HCT116 (cell line): ENCODE measurements around the gene CD7. TPM values are rescaled to one million over a fixed set of nuclear protein-coding genes. Genes with fewer than 3 reads are reported as not detected.

Experiments used
- ATAC-seq: fragments of 200-7000 bp; cut with Tn5 transposase; 2 replicates; pipeline ENCODE4 v1.9.1; 2020; ENCODE audit warnings: mild to moderate bottlenecking, moderate library complexity
- BruUV-seq: library from RNA; stranded (reverse); fragments of 400-500 nt; replicated peaks from 2 replicates; lab custom pipeline; 2021; lab: Mats Ljungman, UMichigan
- CTCF ChIA-PET: fragments of 300-600 bp; sonication (Branson Sonifier 250); formaldehyde crosslinking; loops from one replicate; lab custom pipeline; 2021; ENCODE audit warnings: antibody characterized with exemption; lab: Charles Lee
- POLR2A ChIA-PET: fragments of 300-600, 350-600 bp; sonication (Branson Sonifier 250); formaldehyde crosslinking; loops from one replicate; lab custom pipeline; 2021; ENCODE audit warnings: antibody characterized with exemption; lab: Charles Lee
- RAD21 ChIA-PET, 2 experiments: fragments of 300-600 bp; sonication (Branson Sonifier 250); formaldehyde crosslinking; loops; one replicate each; lab custom pipeline; 2023; ENCODE audit warnings: low total read pairs in 2 of 2; ENCODE audit not compliant: uncharacterized antibody in 2 of 2, unreplicated experiment in 2 of 2, low non-redundant PET in 1 of 2; lab: Charles Lee
- DNase-seq: peaks from one replicate; pipeline ENCODE4 v3.0.0-alpha.2; 2010; ENCODE audit warnings: low read depth, low spot score
- H2AFZ ChIP-seq: fragments of 200-600 bp; shearing (Covaris generic), sonication (generic); 2 replicates; pipeline ENCODE4 v1.6.1; 2017; ENCODE audit warnings: low read depth, mixed run types, mixed read lengths, antibody characterized with exemption, low read length; ENCODE audit not compliant: poor library complexity, severe bottlenecking
- H3K27ac ChIP-seq: 2 replicates; pipeline ENCODE4 v1.5.1; 2012; ENCODE audit warnings: low read depth, low read length
- H3K27me3 ChIP-seq: fragments of 200-600 bp; sonication (generic); 2 replicates; pipeline ENCODE4 v1.6.1; 2016; ENCODE audit warnings: mixed run types, low read length, mixed read lengths; ENCODE audit not compliant: insufficient read depth
- H3K36me3 ChIP-seq, 2 experiments: fragments of 200-500 bp in 1 of 2; fragments of 200-600 bp in 1 of 2; sonication (Bioruptor generic) in 1 of 2; sonication (generic) in 1 of 2; 2 replicates each; pipeline versions ENCODE4 v1.5.1 to v1.6.1; 2014 to 2016; ENCODE audit warnings: low read length in 2 of 2, inconsistent platforms in 1 of 2, mixed read lengths in 1 of 2, mixed run types in 1 of 2; ENCODE audit not compliant: insufficient read depth in 2 of 2, control insufficient read depth in 1 of 2
- H3K4me1 ChIP-seq, 2 experiments: fragments of 200-600 bp in 1 of 2; sonication (generic) in 1 of 2; 2 replicates each; pipeline versions ENCODE4 v1.5.1 to v1.6.1; 2012 to 2017; ENCODE audit warnings: low read length in 2 of 2, inconsistent platforms in 1 of 2, mild to moderate bottlenecking in 1 of 2, mixed read lengths in 1 of 2, mixed run types in 1 of 2, moderate library complexity in 1 of 2; ENCODE audit not compliant: insufficient read depth in 2 of 2, control insufficient read depth in 1 of 2
- H3K4me2 ChIP-seq: fragments of 200-600 bp; sonication (generic); 2 replicates; pipeline ENCODE4 v1.6.1; 2017; ENCODE audit warnings: mixed run types, low read length, mixed read lengths
- H3K4me3 ChIP-seq, 2 experiments: fragments of 200-600 bp in 1 of 2; sonication (generic) in 1 of 2; replicated peaks in 1 of 2; 2 replicates each; pipeline ENCODE4 v1.5.1; 2011 to 2016; ENCODE audit warnings: low read length in 2 of 2, control low read depth in 1 of 2, low read depth in 1 of 2, mild to moderate bottlenecking in 1 of 2, mixed read lengths in 1 of 2, mixed run types in 1 of 2
- H3K79me2 ChIP-seq: fragments of 200-600 bp; sonication (generic); 2 replicates; pipeline ENCODE4 v1.6.1; 2017; ENCODE audit warnings: mild to moderate bottlenecking, mixed run types, low read length, moderate library complexity, mixed read lengths; ENCODE audit not compliant: insufficient read depth
- H3K9ac ChIP-seq: fragments of 200-600 bp; sonication (generic); 2 replicates; pipeline ENCODE4 v1.6.1; 2016; ENCODE audit warnings: low read length, mixed read lengths
- H3K9me2 ChIP-seq: fragments of 200-600 bp; sonication (generic), shearing (Covaris generic); 2 replicates; pipeline ENCODE4 v1.6.1; 2017; ENCODE audit warnings: mixed run types, mild to moderate bottlenecking, moderate library complexity; ENCODE audit not compliant: insufficient read depth
- H3K9me3 ChIP-seq, 2 experiments: fragments of 200-500 bp in 1 of 2; fragments of 200-600 bp in 1 of 2; sonication (Bioruptor generic) in 1 of 2; sonication (generic) in 1 of 2; 2 replicates each; pipeline ENCODE4 v1.6.1; 2014 to 2017; ENCODE audit warnings: low read length in 2 of 2, mixed read lengths in 2 of 2, inconsistent platforms in 1 of 2, low read depth in 1 of 2, mild to moderate bottlenecking in 1 of 2, mixed run types in 1 of 2, moderate library complexity in 1 of 2; ENCODE audit not compliant: control insufficient read depth in 1 of 2, insufficient read depth in 1 of 2
- H4K20me1 ChIP-seq: fragments of 200-600 bp; sonication (generic), shearing (Covaris generic); 2 replicates; pipeline ENCODE4 v1.6.1; 2017; ENCODE audit warnings: mixed run types, mild to moderate bottlenecking, moderate library complexity; ENCODE audit not compliant: insufficient read depth
- CEBPB ChIP-seq: IDR thresholded peaks from 2 replicates; pipeline ENCODE4 v1.6.1; 2012; ENCODE audit warnings: low read depth
- CTCF ChIP-seq, 3 experiments: fragments of 200-600 bp in 1 of 3; sonication (generic) in 1 of 3; IDR thresholded peaks in 2 of 3; conservative IDR thresholded peaks in 1 of 3; 2 replicates each; pipeline ENCODE4 v1.5.1; 2012 to 2017; ENCODE audit warnings: low read depth in 2 of 3, low read length in 2 of 3, antibody characterized with exemption in 1 of 3, borderline replicate concordance in 1 of 3, control low read depth in 1 of 3, mild to moderate bottlenecking in 1 of 3, mixed read lengths in 1 of 3, mixed run types in 1 of 3, moderate library complexity in 1 of 3; ENCODE audit not compliant: insufficient read depth in 1 of 3
- EGR1 ChIP-seq: IDR thresholded peaks from 2 replicates; pipeline ENCODE4 v1.6.1; 2012; ENCODE audit warnings: low read depth
- JUND ChIP-seq: IDR thresholded peaks from 2 replicates; pipeline ENCODE4 v1.6.1; 2012
- POLR2AphosphoS5 ChIP-seq: IDR thresholded peaks from 2 replicates; pipeline ENCODE4 v1.6.1; 2011; ENCODE audit warnings: mild to moderate bottlenecking, low read depth, low read length, moderate library complexity
- SP1 ChIP-seq: IDR thresholded peaks from 2 replicates; pipeline ENCODE4 v1.6.1; 2012; ENCODE audit warnings: low read depth
- SRF ChIP-seq: IDR thresholded peaks from 2 replicates; pipeline ENCODE4 v1.6.1; 2012; ENCODE audit warnings: low read depth
- YY1 ChIP-seq: IDR thresholded peaks from 2 replicates; pipeline ENCODE4 v1.6.1; 2011; ENCODE audit warnings: low read length, low read depth, moderate library complexity, mild to moderate bottlenecking; ENCODE audit not compliant: insufficient replicate concordance; ENCODE audit errors: extremely low read depth
- intact Hi-C: fragments of 100-400 bp; cut with micrococcal nuclease; formaldehyde crosslinking; loops from 2 replicates; pipeline ENCODE4 v1.10.0; 2022
- total RNA-seq: library from RNA; stranded (reverse); gene quantifications from one replicate; pipeline ENCODE4 v1.2.1, GENCODE V29; 2021; ENCODE audit not compliant: unreplicated experiment
- TF ChIP-seq, protein P1 (sequence below): IDR thresholded peaks from 2 replicates; pipeline ENCODE4 v1.6.1; 2012

Gene CD7
- total RNA-seq, 1 experiment from 2014 or later: 0.61 TPM

DNA sequence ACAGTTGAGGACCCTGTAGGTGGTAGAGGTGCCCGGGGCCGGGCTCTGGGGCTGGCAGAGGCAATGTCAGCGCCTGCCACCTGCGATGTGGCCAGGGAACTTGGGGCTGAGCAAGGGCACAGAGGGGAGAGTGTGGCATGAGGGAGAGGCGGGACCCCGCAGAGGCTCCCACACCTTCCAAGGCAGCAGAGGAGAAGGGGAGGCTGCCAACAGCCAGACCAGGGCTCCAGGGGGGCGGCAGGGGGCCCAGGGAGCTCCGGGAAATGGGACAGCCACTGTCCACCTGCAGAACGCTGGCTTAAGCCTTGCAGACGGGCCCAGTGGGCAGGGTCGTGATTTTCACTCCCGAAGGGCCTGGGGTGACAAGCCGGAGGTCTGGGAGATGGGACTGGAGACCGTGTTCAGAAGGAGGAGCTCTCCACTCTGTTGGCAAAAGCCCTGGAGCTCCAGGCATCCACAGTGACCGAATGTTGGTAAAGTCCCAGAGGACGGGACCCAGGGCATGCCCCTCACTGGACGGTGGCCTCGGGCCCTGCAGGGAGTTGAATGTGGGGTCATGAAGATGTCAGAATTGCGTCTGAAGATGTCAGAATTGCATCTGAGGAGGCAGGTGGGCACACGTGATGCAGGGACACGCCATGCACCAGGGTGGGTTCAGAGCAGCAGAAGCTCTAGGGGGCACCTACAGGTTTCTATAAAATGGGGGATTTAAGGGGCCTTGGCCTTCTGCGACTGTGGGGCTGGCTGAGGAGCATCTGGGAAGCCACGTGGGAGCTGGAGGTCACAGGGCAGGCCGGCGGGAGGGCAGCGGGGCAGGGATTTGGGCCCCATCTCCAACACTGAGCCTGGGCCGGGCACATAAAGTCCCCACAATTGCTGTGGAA is 18.6 kb downstream of the CD7 start:
- H3K9ac ChIP-seq: peak overlapping the region; percentile 69
- H3K4me1 ChIP-seq: peaks cover 31 to 67% of the 10 kb centered on the region in 2 experiments
- BruUV-seq: no TSS peak
- no peaks in the 10 kb centered on the region for H3K36me3 ChIP-seq
- CTCF ChIA-PET: interaction anchor here (0.6 to 1.6 kb wide), 4 partner anchors 11 to 35 kb away, joined by 3 to 4 read pairs (median 4); partner anchors contain the start of gene SECTM1
- RAD21 ChIA-PET: no interaction called here
- no peak overlapping the region for H2AFZ ChIP-seq
- no peaks in the 10 kb centered on the region for H3K27me3 ChIP-seq
- H3K4me2 ChIP-seq: peak overlapping the region; percentile 93
- peak overlapping the region; percentile 52 to 62 for H3K4me3 ChIP-seq
- ATAC-seq (no peak), DNase-seq (no peak)
- TF ChIP-seq SRF (no peak), CEBPB (no peak), EGR1 (no peak)
- no peaks in the 10 kb centered on the region for H3K79me2 ChIP-seq
- peak overlapping the region; percentile 89 for H3K27ac ChIP-seq
- H4K20me1 ChIP-seq: no peaks in the 10 kb centered on the region
- no peaks in the 10 kb centered on the region for H3K9me2 ChIP-seq
- POLR2A ChIA-PET: interaction anchor here (0.9 to 2.1 kb wide), 6 partner anchors 10 to 70 kb away, joined by 3 to 10 read pairs (median 4); partner anchors contain the start of gene SLC16A3
- no peaks in the 10 kb centered on the region for H3K9me3 ChIP-seq
- intact Hi-C loops: loop anchor here (10.0 kb wide), 1 partner anchor 264 kb away; the partner anchor contains the start of genes DCXR and RAC3

DNA sequence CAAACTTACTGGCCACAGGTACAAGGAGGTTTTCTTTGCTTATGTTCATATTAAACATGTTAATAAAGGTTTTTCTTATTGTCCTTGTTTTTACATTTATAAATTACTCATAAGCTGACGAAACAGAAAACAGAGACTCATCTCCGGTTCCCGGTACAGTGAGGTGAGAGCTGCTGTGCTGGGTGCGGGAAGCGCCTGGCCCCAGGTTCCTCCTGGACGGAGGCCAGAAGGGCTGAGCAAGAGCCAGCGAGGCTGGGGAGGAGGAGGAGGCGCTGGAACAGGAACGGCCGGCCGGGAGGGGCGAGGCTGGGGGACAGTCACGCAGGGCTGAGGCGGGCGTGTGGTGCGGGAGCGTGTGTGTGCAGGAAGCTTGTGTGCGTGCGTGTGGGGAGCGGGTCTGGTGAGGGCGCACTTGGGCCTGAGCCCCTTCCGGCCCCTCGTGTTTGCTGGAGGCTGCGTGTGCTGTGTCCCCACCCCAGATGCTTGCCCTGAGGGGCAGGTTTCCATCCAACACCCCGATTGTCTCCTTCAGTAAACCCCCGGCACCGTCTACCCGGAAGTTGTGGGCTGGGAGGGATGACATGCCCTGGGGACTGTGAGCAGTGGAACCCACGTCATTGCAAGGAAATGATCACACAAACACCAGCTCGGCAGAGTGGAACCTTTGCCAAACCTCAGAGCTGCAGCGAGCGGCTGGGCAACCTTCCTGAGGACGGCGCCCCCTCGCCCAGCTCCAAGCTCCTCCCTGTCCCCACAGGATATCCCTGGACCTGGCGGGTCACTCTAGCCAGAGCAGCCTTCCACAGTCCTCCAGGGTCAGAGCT is 19.5 kb downstream of the CD7 start:
- Histone ChIP-seq H3K9me2 (no peaks in the 10 kb centered on the region), H3K79me2 (no peaks in the 10 kb centered on the region), H3K4me2 (peak overlapping the region; percentile 93), H3K9me3 (no peaks in the 10 kb centered on the region), H2AFZ (peak overlapping the region; percentile 32), H3K4me1 (peaks cover 35 to 64% of the 10 kb centered on the region in 2 experiments), H3K4me3 (peak overlapping the region; percentile 52 to 62), H3K27me3 (no peaks in the 10 kb centered on the region), H3K9ac (peak overlapping the region; percentile 69), H3K27ac (peak overlapping the region; percentile 89), H3K36me3 (no peaks in the 10 kb centered on the region), H4K20me1 (no peaks in the 10 kb centered on the region)
- DNase-seq (no peak), ATAC-seq (peak; percentile 64)
- no TSS peak for BruUV-seq
- ChIA-PET CTCF (interaction anchor here (0.6 to 1.6 kb wide), 4 partner anchors 12 to 36 kb away, joined by 3 to 4 read pairs (median 4); partner anchors contain the start of gene SECTM1), POLR2A (interaction anchor here (0.9 to 2.1 kb wide), 7 partner anchors 11 to 69 kb away, joined by 3 to 10 read pairs (median 4); partner anchors contain the start of genes CD7 and SLC16A3), RAD21 (no interaction called here)
- intact Hi-C loops: loop anchor here (10.0 kb wide), 1 partner anchor 263 kb away; the partner anchor contains the start of genes DCXR and RAC3
- TF ChIP-seq CTCF (IDR thresholded peaks at IDR 0.05 in 2 of 3, conservative IDR thresholded peaks at IDR 0.05 in 1 of 3; ENCODE audit: borderline replicate concordance in 1 of 3, insufficient read depth in 1 of 3, low read depth in 2 of 3, low read length in 2 of 3): no peak
- no peak for TF ChIP-seq JUND
- TF ChIP-seq EGR1: no peak
- TF ChIP-seq, protein P1, sequence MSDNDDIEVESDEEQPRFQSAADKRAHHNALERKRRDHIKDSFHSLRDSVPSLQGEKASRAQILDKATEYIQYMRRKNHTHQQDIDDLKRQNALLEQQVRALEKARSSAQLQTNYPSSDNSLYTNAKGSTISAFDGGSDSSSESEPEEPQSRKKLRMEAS: peak; percentile 82; the same call in 1 of the 2 replicates
- TF ChIP-seq YY1: peak; percentile 43
- TF ChIP-seq SP1: peak; percentile 72
- peak; percentile 65; the same call in 1 of the 2 replicates for TF ChIP-seq POLR2AphosphoS5
